GM19043 (cell line): ENCODE results near the gene CORO6.

ENCODE experiments used
- ATAC-seq: cut with Tn5 transposase; IDR thresholded peaks from one replicate; pipeline ENCODE4 v1.9.1; 2021; ENCODE audit warnings: low read depth; ENCODE audit not compliant: unreplicated experiment

Gene CORO6

GRCh38 chr17:29614349-29615047 lies 8.2 kb downstream of the CORO6 start:
- no peak for ATAC-seq

DNA sequence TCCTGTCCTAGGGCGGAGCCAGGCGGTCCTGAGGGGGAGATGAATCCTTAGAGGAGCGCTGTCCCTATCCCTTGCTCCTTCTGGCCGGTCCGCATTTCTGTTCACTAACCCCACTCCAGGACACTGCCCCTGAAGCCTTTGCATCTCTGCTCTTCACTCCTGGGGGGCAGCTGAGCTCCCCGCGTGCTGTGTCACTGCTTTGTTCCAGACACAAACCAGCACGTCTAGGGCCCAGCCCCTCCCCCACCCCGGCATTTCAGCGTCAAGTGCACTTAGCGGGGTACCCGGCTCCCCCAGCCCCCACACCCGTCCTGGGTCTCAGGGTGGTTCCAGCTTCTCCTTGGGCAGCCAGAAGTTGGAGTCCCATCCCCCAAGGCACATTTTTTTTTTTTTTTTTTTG lies 8.9 kb downstream of the CORO6 start:
- no peak for ATAC-seq

GRCh38 chr17:29613352-29613837 lies 9.3 kb downstream of the CORO6 start:
- no peak for ATAC-seq

DNA sequence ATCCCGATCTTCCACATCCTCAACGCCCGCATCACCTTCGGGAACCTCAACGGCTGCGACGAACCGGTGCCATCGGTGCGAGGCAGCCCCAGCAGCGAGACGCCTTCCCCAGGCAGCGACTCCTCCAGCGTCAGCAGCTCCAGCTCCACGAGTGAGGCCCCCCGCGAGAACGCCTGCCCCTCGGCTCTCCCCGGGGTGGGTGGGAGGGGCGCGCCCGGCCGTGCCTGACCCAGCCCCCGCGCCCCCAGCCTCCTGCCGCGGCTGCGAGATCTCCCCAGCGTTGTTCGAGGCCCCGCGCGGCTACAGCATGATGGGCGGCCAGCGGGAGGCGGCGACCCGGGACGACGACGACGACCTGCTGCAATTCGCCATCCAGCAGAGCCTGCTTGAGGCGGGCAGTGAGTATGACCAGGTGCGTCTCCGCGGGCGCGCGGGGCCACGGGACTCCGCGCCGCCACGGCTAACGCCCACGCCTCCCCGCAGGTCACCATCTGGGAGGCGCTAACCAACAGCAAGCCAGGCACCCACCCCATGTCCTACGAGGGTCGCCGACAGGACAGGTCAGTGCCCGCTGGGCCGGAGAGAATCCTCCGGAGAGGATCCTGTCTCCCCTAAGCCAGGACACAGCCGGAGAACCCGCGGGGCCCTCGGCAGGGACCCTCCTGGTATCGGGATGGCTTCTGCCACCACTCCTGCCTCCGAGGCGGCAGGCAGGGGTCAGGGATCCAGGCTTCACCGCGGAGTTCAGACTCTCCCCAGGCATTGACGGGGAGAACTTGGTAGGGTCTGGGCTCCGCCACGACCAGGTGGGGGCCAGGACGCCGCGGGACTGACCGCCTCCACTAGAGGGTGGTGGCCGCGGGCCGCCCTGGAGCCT lies 10.1 kb downstream of the CORO6 start:
- ATAC-seq: no peak

DNA sequence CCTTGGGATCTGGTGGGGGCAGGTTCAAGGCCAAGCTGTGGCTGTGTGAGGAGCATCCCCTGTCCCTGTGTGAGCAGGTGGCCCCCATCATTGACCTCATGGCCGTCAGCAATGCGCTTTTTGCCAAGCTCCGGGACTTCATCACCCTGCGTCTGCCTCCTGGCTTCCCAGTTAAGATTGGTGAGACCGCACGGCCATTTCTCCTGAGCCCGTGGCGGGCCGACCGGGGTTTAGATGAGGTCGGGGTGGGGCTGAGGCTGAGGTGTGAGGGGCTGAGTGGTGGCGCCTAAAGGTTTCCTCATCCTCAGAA lies 10.7 kb downstream of the CORO6 start:
- no peak for ATAC-seq

DNA sequence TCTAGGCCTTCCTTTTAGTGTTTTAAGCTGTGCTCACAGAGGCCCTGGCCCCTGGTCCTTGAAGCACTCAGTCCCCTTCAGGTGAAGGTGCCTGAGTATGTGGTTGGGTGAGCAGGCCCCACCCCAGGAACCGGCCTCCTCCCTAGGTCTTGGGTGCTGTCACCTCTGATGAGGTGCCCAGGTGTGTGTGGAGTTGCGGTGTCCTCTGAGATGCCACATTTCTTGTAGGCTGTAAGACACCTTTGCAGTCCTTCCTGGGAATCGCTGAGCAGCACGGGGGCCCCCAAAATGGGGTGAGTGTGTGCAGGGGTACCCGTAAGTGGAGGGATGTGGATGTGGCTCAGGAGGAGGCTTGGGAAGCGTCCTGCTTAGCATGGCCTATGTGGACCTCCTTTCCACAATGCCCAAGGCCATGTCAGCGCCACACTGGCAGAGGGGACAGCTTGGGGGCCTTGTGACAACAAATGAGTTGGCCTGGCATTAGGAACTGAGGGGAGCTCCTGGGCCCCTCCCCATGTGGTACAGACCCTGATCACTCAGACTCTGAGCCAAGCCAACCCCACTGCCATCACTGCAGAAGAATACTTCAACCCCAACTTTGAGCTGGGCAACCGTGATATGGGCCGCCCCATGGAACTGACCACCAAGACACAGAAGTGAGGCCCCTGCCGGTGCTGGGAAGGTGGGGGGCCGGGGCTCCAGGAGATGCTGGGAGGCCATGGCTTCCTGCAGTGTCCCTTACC lies 11.2 kb downstream of the CORO6 start:
- ATAC-seq: no peak

- no peak for ATAC-seq
Measured at GRCh38 chr17:29610395-29610794, 12.3 kb downstream of the CORO6 start.

- no peak for ATAC-seq
Measured at GRCh38 chr17:29608986-29609385, 13.7 kb downstream of the CORO6 start.

DNA sequence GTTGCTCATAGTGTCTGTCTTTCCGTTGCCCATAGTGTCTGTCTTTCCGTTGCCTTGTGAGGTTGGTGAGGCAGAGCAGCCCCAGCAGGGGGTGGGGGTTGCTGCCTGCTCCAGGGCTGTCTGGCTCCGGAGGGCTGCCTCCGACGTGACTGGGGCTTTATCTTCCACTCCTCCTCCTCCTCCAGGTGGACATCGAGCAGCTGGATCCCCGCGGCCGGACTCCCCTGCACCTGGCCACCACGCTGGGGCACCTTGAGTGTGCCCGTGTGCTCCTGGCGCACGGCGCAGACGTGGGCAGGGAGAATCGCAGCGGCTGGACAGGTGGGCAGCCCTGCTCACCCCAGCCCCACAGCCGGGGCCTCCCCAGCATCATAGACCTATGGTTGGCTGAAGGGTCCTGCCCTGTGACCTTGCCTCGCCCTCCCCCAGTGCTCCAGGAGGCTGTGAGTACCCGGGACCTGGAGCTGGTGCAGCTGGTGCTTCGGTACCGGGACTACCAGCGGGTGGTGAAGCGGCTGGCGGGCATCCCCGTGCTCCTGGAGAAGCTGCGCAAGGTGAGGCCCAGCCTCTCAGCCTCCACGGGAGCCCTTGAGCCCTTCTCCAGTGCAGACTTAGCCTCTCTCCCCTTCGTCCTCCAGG lies 15.0 kb downstream of the CORO6 start:
- no peak for ATAC-seq

DNA sequence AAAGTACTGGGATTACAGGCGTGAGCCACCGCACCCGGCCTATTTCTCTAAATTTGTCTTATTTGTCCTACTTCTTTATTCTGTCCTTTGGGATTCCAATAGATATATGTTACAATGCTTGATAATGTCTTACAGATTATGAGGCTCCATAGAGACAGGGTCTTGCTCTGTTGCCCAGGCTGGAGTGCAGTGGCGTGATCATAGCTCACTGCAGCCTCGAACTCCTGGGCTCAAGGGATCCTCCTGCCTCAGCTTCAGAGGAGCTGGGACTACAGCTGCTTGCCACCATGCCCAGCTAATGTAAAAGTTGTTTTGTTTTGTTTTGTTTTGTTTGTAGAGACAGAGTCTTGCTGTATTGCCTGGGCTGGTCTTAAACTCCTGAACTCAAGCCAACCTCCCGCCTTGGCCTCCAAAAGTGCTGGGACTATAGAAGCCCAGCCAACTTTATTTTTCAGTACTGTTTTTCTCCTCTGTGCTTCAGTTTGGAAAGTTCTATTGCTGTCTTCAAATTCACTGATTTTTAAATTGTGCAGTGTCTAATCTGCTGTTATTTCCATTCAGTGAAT lies 19.5 kb downstream of the CORO6 start:
- ATAC-seq: no peak

- ATAC-seq: no peak
Measured at GRCh38 chr17:29597361-29598172, 25.1 kb downstream of the CORO6 start.

DNA sequence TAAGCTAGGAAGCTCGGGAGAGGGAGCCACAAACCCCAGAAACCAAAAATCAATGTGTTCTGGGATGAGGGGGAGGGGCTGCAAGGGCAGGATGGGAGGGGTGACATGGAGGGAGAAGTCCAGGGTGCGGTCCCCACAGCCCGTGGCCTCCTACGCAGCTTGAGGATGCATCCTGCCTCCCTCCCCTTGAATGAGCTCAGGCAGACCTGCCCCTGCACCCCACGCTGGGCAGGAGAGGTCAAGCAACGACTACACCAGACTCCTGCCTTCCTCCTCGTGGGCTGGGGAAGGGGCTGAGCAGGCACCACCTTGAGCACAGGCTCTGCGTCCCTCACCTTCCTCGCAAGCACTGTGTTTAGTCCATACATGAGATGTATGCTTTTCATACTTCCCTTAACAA lies 25.9 kb downstream of the CORO6 start:
- ATAC-seq: no peak

- ATAC-seq: no peak
Measured at GRCh38 chr17:29595943-29596774, 26.6 kb downstream of the CORO6 start.

- ATAC-seq: no peak
Measured at GRCh38 chr17:29595107-29595942, 27.4 kb downstream of the CORO6 start.

- no peak for ATAC-seq
Measured at GRCh38 chr17:29594519-29595090, 28.1 kb downstream of the CORO6 start.

GRCh38 chr17:29593591-29594518 lies 28.9 kb downstream of the CORO6 start:
- ATAC-seq: no peak
